C4-2B (cell line): ENCODE results near the gene HEPH.

Experiments used
- ZFX ChIP-seq: fragments of 450-650 bp; IDR thresholded peaks from 2 replicates; pipeline ENCODE4 v1.6.1; 2017
- TF ChIP-seq, protein P1 (sequence below): fragments of 450-650 bp; conservative IDR thresholded peaks from 2 replicates; pipeline ENCODE4 v1.5.1; 2017; ENCODE audit warnings: mild to moderate bottlenecking

DNA sequence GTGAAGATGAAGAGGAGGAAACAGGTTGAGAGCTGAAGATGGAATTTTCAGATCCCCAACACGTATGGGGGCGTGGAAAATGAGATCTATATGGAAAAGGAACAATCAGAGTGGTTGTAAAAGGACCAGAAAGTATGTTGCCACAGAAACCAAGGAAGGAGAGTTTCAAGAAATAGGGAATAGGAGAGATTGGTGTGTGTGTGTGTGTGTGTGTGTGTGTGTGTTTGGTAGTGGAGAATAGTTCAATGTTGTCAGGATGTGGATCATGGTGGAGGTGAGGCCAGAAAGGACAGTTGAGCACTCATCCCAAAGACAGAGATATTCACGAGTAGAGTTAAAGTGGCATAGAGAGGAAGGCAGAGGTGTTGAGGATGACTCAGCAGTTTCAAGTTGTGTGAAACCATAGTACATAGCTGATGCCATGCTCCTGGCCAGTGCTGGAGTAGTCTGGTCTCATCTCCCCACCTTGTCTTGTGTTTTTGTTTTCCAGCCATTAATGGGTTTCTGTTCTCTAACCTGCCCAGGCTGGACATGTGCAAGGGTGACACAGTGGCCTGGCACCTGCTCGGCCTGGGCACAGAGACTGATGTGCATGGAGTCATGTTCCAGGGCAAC is 36.1 kb downstream of the HEPH start:
- TF ChIP-seq ZFX, result no peak
- TF ChIP-seq, protein P1, sequence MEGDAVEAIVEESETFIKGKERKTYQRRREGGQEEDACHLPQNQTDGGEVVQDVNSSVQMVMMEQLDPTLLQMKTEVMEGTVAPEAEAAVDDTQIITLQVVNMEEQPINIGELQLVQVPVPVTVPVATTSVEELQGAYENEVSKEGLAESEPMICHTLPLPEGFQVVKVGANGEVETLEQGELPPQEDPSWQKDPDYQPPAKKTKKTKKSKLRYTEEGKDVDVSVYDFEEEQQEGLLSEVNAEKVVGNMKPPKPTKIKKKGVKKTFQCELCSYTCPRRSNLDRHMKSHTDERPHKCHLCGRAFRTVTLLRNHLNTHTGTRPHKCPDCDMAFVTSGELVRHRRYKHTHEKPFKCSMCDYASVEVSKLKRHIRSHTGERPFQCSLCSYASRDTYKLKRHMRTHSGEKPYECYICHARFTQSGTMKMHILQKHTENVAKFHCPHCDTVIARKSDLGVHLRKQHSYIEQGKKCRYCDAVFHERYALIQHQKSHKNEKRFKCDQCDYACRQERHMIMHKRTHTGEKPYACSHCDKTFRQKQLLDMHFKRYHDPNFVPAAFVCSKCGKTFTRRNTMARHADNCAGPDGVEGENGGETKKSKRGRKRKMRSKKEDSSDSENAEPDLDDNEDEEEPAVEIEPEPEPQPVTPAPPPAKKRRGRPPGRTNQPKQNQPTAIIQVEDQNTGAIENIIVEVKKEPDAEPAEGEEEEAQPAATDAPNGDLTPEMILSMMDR, result no peak
